Neutrophil (primary cell): Measurements from ENCODE around the gene MTG1.

Experiments used
- H3K27ac ChIP-seq: fragments of 200-600 bp; sonication (generic); 2 replicates; pipeline ENCODE4 v1.5.1; 2016; ENCODE audit warnings: mild to moderate bottlenecking, moderate library complexity
- H3K27me3 ChIP-seq: fragments of 200-600 bp; sonication (generic); 2 replicates; pipeline ENCODE4 v1.6.0; 2016; ENCODE audit warnings: mild to moderate bottlenecking
- H3K36me3 ChIP-seq: fragments of 200-600 bp; sonication (generic); 2 replicates; pipeline ENCODE4 v1.5.1; 2017
- H3K4me1 ChIP-seq, 2 experiments: fragments of 200-600 bp in 1 of 2; sonication (generic) in 1 of 2; 1 replicate in 1 of 2; 2 replicates in 1 of 2; pipeline versions ENCODE4 v1.5.1 to v1.6.1; 2013 to 2016; ENCODE audit warnings: low read depth in 1 of 2, low read length in 1 of 2, mild to moderate bottlenecking in 1 of 2, moderate library complexity in 1 of 2; ENCODE audit not compliant: control insufficient read depth in 1 of 2, insufficient read depth in 1 of 2
- H3K4me3 ChIP-seq, 2 experiments: fragments of 200-600 bp in 1 of 2; sonication (generic) in 1 of 2; 1 replicate in 1 of 2; 2 replicates in 1 of 2; pipeline ENCODE4 v1.5.1; 2013 to 2016; ENCODE audit warnings: low read depth in 1 of 2, low read length in 1 of 2, mild to moderate bottlenecking in 1 of 2, moderate library complexity in 1 of 2
- H3K9me3 ChIP-seq: fragments of 200-600 bp; sonication (generic); 2 replicates; pipeline ENCODE4 v1.5.1; 2016
- TF ChIP-seq, protein P1 (sequence below): fragments of 200-600 bp; sonication (generic); IDR thresholded peaks from 2 replicates; pipeline ENCODE4 v1.5.1; 2016; ENCODE audit warnings: antibody characterized with exemption

Gene MTG1

DNA sequence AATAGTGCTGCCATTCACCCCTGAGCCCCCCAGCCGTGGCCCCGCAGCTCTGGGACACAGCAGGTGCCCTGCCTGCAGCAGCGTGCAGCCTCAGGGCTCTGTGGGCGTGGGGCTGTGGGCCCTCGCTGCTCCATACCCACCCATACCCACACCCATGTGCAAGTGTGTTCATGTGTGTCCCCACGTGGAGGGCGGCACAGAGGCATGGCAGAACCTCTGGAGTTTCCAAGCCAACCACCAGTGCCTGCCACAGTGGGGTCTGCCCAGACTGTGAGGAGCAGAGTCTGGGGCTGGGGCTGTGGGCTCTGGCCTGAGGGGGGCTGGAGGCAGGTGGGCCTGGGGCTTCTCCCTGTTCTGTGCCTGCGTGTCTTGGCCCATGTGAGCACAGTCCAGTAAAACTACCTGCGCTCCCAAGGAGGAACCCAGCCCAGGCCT lies 44.4 kb upstream of the MTG1 start:
- Histone ChIP-seq H3K9me3 (no peaks in the 10 kb centered on the region), H3K27ac (no peak overlapping the region), H3K27me3 (peaks cover 74% of the 10 kb centered on the region), H3K36me3 (no peaks in the 10 kb centered on the region), H3K4me1 (no peaks in the 10 kb centered on the region), H3K4me3 (no peak overlapping the region)
- TF ChIP-seq, protein P1, sequence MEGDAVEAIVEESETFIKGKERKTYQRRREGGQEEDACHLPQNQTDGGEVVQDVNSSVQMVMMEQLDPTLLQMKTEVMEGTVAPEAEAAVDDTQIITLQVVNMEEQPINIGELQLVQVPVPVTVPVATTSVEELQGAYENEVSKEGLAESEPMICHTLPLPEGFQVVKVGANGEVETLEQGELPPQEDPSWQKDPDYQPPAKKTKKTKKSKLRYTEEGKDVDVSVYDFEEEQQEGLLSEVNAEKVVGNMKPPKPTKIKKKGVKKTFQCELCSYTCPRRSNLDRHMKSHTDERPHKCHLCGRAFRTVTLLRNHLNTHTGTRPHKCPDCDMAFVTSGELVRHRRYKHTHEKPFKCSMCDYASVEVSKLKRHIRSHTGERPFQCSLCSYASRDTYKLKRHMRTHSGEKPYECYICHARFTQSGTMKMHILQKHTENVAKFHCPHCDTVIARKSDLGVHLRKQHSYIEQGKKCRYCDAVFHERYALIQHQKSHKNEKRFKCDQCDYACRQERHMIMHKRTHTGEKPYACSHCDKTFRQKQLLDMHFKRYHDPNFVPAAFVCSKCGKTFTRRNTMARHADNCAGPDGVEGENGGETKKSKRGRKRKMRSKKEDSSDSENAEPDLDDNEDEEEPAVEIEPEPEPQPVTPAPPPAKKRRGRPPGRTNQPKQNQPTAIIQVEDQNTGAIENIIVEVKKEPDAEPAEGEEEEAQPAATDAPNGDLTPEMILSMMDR, result no peak

- Histone ChIP-seq H3K4me3 (no peak overlapping the region), H3K27me3 (peaks cover 71% of the 10 kb centered on the region), H3K27ac (no peak overlapping the region), H3K9me3 (no peaks in the 10 kb centered on the region), H3K36me3 (no peaks in the 10 kb centered on the region), H3K4me1 (no peaks in the 10 kb centered on the region)
- TF ChIP-seq, protein P1, result no peak
These were observed 43.5 kb upstream of the MTG1 start for GRCh38 chr10:133350283-133350949.

GRCh38 chr10:133350950-133351329 lies 43.0 kb upstream of the MTG1 start:
- TF ChIP-seq, protein P1, result no peak
- no peaks in the 10 kb centered on the region for H3K36me3 ChIP-seq
- no peaks in the 10 kb centered on the region for H3K9me3 ChIP-seq
- no peak overlapping the region for H3K4me3 ChIP-seq
- H3K27me3 ChIP-seq, result peaks cover 71% of the 10 kb centered on the region
- no peaks in the 10 kb centered on the region for H3K4me1 ChIP-seq
- no peak overlapping the region for H3K27ac ChIP-seq

GRCh38 chr10:133351408-133352318 lies 42.3 kb upstream of the MTG1 start:
- H3K27me3 ChIP-seq, result peaks cover 71% of the 10 kb centered on the region

GRCh38 chr10:133353202-133353959 lies 40.6 kb upstream of the MTG1 start:
- no peak overlapping the region for H3K4me3 ChIP-seq
- no peaks in the 10 kb centered on the region for H3K9me3 ChIP-seq
- peaks cover 12 to 13% of the 10 kb centered on the region in 2 experiments for H3K4me1 ChIP-seq
- no peaks in the 10 kb centered on the region for H3K36me3 ChIP-seq
- TF ChIP-seq, protein P1, result no peak
- H3K27ac ChIP-seq, result no peak overlapping the region
- peaks cover 71% of the 10 kb centered on the region for H3K27me3 ChIP-seq

More at GRCh38 chr10:133351408-133352318, 42.3 kb upstream of the MTG1 start:
- TF ChIP-seq, protein P1, result no peak
- H3K9me3 ChIP-seq, result no peaks in the 10 kb centered on the region
- no peak overlapping the region for H3K4me3 ChIP-seq
- peaks cover 1 to 2% of the 10 kb centered on the region in 2 experiments for H3K4me1 ChIP-seq
- no peak overlapping the region for H3K27ac ChIP-seq
- H3K36me3 ChIP-seq, result no peaks in the 10 kb centered on the region
